Activated naive CD4-positive, alpha-beta T cell treated with Interleukin-2 at 50 U/mL for 16 hours (primary cell): ENCODE data around the gene RET.

Experiments
- DNase-seq: peaks from one replicate; pipeline ENCODE4 v3.0.0-alpha.2; 2020

RET gene

GRCh38 chr10:43111101-43111500, 34.2 kb downstream of the RET start:
- DNase-seq: no peak

GRCh38 chr10:43111921-43112607, 35.2 kb downstream of the RET start:
- no peak for DNase-seq

- DNase-seq: no peak
Observed at GRCh38 chr10:43112608-43112961, 35.7 kb downstream of the RET start.

GRCh38 chr10:43113201-43114087, 36.6 kb downstream of the RET start:
- no peak for DNase-seq

- no peak for DNase-seq
Observed at GRCh38 chr10:43114088-43114742, 37.3 kb downstream of the RET start.

- no peak for DNase-seq
Observed at GRCh38 chr10:43114743-43115611, 38.1 kb downstream of the RET start.

- DNase-seq: no peak
Observed at GRCh38 chr10:43115881-43116595, 39.2 kb downstream of the RET start.

- no peak for DNase-seq
Observed at GRCh38 chr10:43116596-43116995, 39.7 kb downstream of the RET start.

GRCh38 chr10:43117031-43117776, 40.3 kb downstream of the RET start:
- DNase-seq: no peak

- no peak for DNase-seq
Observed at GRCh38 chr10:43117777-43118583, 41.1 kb downstream of the RET start.

- DNase-seq: no peak
Observed at GRCh38 chr10:43118631-43119415, 42.0 kb downstream of the RET start.

GRCh38 chr10:43119416-43120115, 42.7 kb downstream of the RET start:
- no peak for DNase-seq

GRCh38 chr10:43120116-43120928, 43.5 kb downstream of the RET start:
- DNase-seq: no peak

GRCh38 chr10:43120929-43121314, 44.1 kb downstream of the RET start:
- peak; percentile 55 for DNase-seq

- DNase-seq: no peak
Observed at GRCh38 chr10:43121444-43121843, 44.6 kb downstream of the RET start.

- DNase-seq: no peak
Observed at GRCh38 chr10:43122096-43122495, 45.2 kb downstream of the RET start.

- DNase-seq: no peak
Observed at GRCh38 chr10:43122826-43123225, 46.0 kb downstream of the RET start.
